Measurements from ENCODE around the gene SETD3.

DNA sequence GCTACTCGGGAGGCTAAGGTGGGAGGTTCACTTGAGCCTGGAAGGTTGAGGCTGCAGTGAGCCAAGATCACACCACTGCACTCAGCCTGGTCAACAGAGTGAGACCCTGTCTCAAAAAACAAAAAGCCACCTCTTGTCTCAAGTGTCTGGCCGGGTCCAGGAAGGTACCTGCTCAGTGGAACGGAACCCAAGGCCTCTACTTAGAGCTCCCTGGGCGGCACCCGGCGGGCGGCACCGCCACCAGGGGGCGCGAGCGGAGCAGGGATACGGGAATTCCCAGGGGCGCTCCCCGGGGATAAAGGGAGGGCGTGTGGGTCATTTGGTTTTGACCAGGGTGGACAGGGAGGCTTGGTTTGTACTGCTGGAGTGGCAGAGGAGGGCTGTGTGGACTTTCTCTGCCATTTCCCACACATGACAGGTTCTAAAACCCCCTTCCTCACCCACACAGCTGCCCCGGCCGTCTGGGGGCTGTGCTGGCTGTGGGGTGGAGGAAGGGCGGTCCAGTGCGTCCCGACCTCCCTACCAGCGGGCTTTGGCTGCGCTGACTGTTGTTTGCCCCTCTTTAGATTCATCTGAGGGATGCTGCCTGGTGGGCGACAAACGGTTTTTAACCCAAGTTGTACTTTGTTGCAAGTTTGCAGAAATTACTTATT lies 91.4 kb downstream of the SETD3 start:
- TF ChIP-seq CEBPB (IDR thresholded peaks at IDR 0.05): no peak
- no peak for TF ChIP-seq EP300 (IDR thresholded peaks at IDR 0.05; ENCODE audit: borderline replicate concordance)
- TF ChIP-seq, protein P1, sequence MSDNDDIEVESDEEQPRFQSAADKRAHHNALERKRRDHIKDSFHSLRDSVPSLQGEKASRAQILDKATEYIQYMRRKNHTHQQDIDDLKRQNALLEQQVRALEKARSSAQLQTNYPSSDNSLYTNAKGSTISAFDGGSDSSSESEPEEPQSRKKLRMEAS (IDR thresholded peaks at IDR 0.05): no peak
- TF ChIP-seq YY1 (IDR thresholded peaks at IDR 0.05; ENCODE audit: low read depth): no peak
- TF ChIP-seq, protein P2, sequence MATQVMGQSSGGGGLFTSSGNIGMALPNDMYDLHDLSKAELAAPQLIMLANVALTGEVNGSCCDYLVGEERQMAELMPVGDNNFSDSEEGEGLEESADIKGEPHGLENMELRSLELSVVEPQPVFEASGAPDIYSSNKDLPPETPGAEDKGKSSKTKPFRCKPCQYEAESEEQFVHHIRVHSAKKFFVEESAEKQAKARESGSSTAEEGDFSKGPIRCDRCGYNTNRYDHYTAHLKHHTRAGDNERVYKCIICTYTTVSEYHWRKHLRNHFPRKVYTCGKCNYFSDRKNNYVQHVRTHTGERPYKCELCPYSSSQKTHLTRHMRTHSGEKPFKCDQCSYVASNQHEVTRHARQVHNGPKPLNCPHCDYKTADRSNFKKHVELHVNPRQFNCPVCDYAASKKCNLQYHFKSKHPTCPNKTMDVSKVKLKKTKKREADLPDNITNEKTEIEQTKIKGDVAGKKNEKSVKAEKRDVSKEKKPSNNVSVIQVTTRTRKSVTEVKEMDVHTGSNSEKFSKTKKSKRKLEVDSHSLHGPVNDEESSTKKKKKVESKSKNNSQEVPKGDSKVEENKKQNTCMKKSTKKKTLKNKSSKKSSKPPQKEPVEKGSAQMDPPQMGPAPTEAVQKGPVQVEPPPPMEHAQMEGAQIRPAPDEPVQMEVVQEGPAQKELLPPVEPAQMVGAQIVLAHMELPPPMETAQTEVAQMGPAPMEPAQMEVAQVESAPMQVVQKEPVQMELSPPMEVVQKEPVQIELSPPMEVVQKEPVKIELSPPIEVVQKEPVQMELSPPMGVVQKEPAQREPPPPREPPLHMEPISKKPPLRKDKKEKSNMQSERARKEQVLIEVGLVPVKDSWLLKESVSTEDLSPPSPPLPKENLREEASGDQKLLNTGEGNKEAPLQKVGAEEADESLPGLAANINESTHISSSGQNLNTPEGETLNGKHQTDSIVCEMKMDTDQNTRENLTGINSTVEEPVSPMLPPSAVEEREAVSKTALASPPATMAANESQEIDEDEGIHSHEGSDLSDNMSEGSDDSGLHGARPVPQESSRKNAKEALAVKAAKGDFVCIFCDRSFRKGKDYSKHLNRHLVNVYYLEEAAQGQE (IDR thresholded peaks at IDR 0.05; ENCODE audit: low read depth): no peak
- no peak for TF ChIP-seq EGR1 (IDR thresholded peaks at IDR 0.05)
- TF ChIP-seq TAF1 (IDR thresholded peaks at IDR 0.05; ENCODE audit: low read depth): no peak
- TF ChIP-seq ZBTB7A (IDR thresholded peaks at IDR 0.05; ENCODE audit: low read depth): 0 out of 2 replicates have a peak, but pooled peaks have one; percentile 23
- TF ChIP-seq, protein P3, sequence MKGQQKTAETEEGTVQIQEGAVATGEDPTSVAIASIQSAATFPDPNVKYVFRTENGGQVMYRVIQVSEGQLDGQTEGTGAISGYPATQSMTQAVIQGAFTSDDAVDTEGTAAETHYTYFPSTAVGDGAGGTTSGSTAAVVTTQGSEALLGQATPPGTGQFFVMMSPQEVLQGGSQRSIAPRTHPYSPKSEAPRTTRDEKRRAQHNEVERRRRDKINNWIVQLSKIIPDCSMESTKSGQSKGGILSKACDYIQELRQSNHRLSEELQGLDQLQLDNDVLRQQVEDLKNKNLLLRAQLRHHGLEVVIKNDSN (IDR thresholded peaks at IDR 0.05): no peak
- no peak for TF ChIP-seq CREB1 (IDR thresholded peaks at IDR 0.05; ENCODE audit: low read depth)
- TF ChIP-seq NFIC (IDR thresholded peaks at IDR 0.05): no peak

Data from Ishikawa (cell line).